ENCODE data around the gene HS3ST4.
"Not testable (repeated sequence)": the region's sequence is repeated elsewhere in the genome, so short reads cannot be mapped to it uniquely, and the experiment has no call there.

Gene HS3ST4

DNA sequence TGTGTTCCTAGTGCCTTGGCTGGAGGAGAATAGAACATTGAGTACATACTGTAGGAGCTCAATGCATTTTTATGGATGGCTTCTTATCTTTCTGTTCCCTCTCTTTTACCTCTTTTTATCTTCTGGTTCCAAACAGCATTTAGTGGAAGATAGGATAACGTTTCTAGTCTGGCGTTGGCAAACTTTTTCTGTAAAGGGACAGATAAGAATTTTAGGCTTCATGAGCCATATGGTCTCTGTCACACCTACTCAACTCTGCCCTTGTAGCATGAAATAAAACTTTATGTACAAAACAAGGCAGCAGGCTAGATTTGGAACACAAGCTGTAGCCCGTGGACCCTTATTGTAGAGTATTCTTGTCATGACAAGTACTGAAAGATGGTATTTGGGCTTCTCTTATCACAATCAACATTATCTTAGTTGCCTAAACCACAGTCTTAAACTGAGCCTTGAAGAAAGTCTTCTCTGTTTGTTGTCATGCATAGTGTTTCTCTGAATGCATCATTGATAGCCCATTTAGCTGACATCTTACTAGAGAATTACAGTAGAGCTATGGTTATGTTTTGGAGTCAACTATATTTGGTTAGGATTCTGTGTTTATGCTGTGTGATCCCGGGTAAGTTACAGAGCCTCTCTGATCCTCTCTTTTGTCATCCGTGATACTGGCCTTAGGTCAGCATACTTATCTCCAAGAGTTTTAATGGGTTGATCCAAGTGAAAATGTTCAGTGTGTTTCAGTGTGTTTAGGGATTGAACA is 80.2 kb downstream of the HS3ST4 start:
- peaks cover 9% of the 10 kb centered on the region for H3K27me3 Mint-ChIP-seq
- no peaks in the 10 kb centered on the region for H3K4me1 Mint-ChIP-seq
- no peaks in the 10 kb centered on the region for H3K36me3 Mint-ChIP-seq
- peaks cover 4% of the 10 kb centered on the region for H3K9me3 Mint-ChIP-seq
- H3K4me3 Mint-ChIP-seq = no peak overlapping the region
- H3K27ac Mint-ChIP-seq = no peak overlapping the region

GRCh38 chr16:25776214-25776613 is 84.5 kb downstream of the HS3ST4 start:
- H3K9me3 Mint-ChIP-seq, H3K36me3 Mint-ChIP-seq, H3K4me1 Mint-ChIP-seq, H3K4me3 Mint-ChIP-seq, H3K27ac Mint-ChIP-seq: not testable (repeated sequence)
- H3K27me3 Mint-ChIP-seq = peaks cover 14% of the 10 kb centered on the region

GRCh38 chr16:25783226-25783625 is 91.5 kb downstream of the HS3ST4 start:
- Mint-ChIP-seq H3K27me3 (peaks cover 9% of the 10 kb centered on the region), H3K36me3 (no peaks in the 10 kb centered on the region), H3K27ac (no peak overlapping the region), H3K9me3 (peaks cover 3% of the 10 kb centered on the region), H3K4me3 (no peak overlapping the region), H3K4me1 (no peaks in the 10 kb centered on the region)

DNA sequence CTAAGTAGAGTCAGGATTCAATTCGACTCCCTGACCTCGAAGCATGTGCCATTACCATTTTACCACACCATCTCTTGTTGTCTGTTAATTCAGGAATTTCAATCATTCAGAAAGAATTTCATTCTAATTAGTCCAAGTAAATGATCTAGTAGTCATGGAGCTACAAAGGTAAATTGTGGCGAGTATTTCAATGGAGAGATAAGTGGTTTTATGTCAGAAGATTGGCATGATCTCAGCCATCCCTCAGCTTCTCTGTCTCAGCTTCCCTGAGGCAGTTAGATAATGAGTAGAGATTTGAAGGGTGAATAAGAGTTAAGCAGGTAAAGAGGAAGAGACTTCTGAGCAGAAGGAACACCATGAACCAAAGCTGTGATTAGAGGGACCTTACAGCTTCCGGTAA is 93.6 kb downstream of the HS3ST4 start:
- Mint-ChIP-seq H3K27me3 (peaks cover 4% of the 10 kb centered on the region), H3K36me3 (no peaks in the 10 kb centered on the region)

GRCh38 chr16:25786748-25787147 is 95.0 kb downstream of the HS3ST4 start:
- Mint-ChIP-seq H3K27ac (no peak overlapping the region), H3K9me3 (peaks cover 3% of the 10 kb centered on the region), H3K27me3 (peaks cover 4% of the 10 kb centered on the region), H3K36me3 (no peaks in the 10 kb centered on the region), H3K4me3 (no peak overlapping the region), H3K4me1 (no peaks in the 10 kb centered on the region)

More for the DNA sequence above, 93.6 kb downstream of the HS3ST4 start:
- Mint-ChIP-seq H3K4me3 (no peak overlapping the region), H3K27ac (no peak overlapping the region), H3K4me1 (no peaks in the 10 kb centered on the region), H3K9me3 (peaks cover 3% of the 10 kb centered on the region)

GRCh38 chr16:25788637-25789036 is 96.9 kb downstream of the HS3ST4 start:
- H3K27ac Mint-ChIP-seq = no peak overlapping the region
- H3K36me3 Mint-ChIP-seq = no peaks in the 10 kb centered on the region
- no peak overlapping the region for H3K4me3 Mint-ChIP-seq
- peaks cover 3% of the 10 kb centered on the region for H3K9me3 Mint-ChIP-seq
- H3K4me1 Mint-ChIP-seq = no peaks in the 10 kb centered on the region
- H3K27me3 Mint-ChIP-seq = peaks cover 4% of the 10 kb centered on the region

DNA sequence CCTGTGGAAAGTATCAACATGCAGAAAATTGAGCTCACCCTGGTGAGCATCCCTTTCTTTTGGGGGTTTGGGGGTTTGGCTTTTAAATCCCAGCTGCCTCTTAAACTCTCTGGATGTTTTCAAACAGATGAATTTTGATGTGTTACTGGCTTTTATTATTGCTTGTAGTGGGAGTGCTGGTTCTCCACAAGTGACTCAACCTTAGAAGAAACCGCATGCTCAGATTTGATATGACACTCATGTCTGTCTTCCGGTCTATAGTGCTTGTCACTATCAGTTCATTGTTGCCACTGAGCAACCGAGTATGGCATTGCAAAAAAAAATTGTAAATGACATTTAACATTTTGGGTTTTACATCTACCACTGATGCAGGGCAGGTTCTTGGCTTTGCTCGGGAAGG is 104.5 kb downstream of the HS3ST4 start:
- no peaks in the 10 kb centered on the region for H3K36me3 Mint-ChIP-seq
- peaks cover 6% of the 10 kb centered on the region for H3K9me3 Mint-ChIP-seq
- H3K27ac Mint-ChIP-seq = no peak overlapping the region
- peaks cover 19% of the 10 kb centered on the region for H3K27me3 Mint-ChIP-seq
- H3K4me3 Mint-ChIP-seq = no peak overlapping the region
- no peaks in the 10 kb centered on the region for H3K4me1 Mint-ChIP-seq

GRCh38 chr16:25798065-25798464 is 106.3 kb downstream of the HS3ST4 start:
- Mint-ChIP-seq H3K27me3 (peaks cover 19% of the 10 kb centered on the region), H3K4me3 (no peak overlapping the region), H3K36me3 (no peaks in the 10 kb centered on the region), H3K27ac (no peak overlapping the region), H3K4me1 (no peaks in the 10 kb centered on the region), H3K9me3 (peaks cover 6% of the 10 kb centered on the region)

DNA sequence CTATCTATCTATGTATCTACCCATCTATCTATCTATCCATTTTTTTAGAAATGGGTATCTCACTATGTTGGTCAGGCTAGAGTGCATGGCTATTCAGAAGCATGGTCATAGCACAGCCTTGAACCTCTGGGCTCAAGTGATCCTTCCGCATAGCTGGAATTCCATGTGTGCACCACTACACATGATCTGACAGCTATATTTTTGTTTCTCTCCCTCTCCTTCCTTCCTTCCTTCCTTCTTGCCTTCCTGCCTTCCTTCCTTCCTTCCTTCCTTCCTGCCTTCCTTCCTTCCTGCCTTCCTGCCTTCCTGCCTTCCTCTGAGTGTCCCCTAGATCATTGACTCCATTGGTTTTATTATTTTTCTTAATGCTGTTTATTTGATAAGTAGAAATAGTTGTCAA is 108.1 kb downstream of the HS3ST4 start:
- no peak overlapping the region for H3K4me3 Mint-ChIP-seq
- H3K4me1 Mint-ChIP-seq = no peaks in the 10 kb centered on the region
- H3K9me3 Mint-ChIP-seq = peaks cover 6% of the 10 kb centered on the region
- peaks cover 13% of the 10 kb centered on the region for H3K27me3 Mint-ChIP-seq
- no peaks in the 10 kb centered on the region for H3K36me3 Mint-ChIP-seq
- H3K27ac Mint-ChIP-seq = no peak overlapping the region

- Mint-ChIP-seq H3K27ac (no peak overlapping the region), H3K36me3 (no peaks in the 10 kb centered on the region), H3K4me1 (no peaks in the 10 kb centered on the region), H3K9me3 (no peaks in the 10 kb centered on the region), H3K27me3 (peaks cover 19% of the 10 kb centered on the region), H3K4me3 (no peak overlapping the region)
Observed at GRCh38 chr16:25812215-25812614, 120.5 kb downstream of the HS3ST4 start.

GRCh38 chr16:25817295-25817694 is 125.5 kb downstream of the HS3ST4 start:
- H3K4me1 Mint-ChIP-seq = no peaks in the 10 kb centered on the region
- H3K36me3 Mint-ChIP-seq = no peaks in the 10 kb centered on the region
- peaks cover 9% of the 10 kb centered on the region for H3K27me3 Mint-ChIP-seq
- no peak overlapping the region for H3K4me3 Mint-ChIP-seq
- no peak overlapping the region for H3K27ac Mint-ChIP-seq
- H3K9me3 Mint-ChIP-seq = no peaks in the 10 kb centered on the region

DNA sequence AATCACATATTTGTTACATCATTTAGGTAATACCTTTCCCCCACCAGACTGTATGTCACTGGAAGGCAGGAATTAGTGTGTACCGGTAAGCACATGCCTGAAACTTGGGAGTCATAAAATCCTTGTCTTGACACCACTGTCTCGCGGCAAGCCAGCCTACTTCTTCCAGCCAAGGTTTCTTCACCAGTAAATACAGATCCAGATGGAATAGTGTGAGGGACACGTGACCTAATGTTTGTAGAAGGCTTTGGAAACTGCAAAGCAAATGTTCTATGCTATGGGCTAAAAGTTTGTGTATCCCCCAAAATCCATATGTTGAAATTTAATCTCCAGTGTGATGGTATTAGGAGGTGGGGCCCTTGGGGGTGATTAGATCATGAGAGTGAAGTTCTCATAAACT is 126.1 kb downstream of the HS3ST4 start:
- Mint-ChIP-seq H3K4me3 (no peak overlapping the region), H3K36me3 (no peaks in the 10 kb centered on the region), H3K27me3 (peaks cover 9% of the 10 kb centered on the region), H3K9me3 (no peaks in the 10 kb centered on the region), H3K4me1 (no peaks in the 10 kb centered on the region), H3K27ac (no peak overlapping the region)

DNA sequence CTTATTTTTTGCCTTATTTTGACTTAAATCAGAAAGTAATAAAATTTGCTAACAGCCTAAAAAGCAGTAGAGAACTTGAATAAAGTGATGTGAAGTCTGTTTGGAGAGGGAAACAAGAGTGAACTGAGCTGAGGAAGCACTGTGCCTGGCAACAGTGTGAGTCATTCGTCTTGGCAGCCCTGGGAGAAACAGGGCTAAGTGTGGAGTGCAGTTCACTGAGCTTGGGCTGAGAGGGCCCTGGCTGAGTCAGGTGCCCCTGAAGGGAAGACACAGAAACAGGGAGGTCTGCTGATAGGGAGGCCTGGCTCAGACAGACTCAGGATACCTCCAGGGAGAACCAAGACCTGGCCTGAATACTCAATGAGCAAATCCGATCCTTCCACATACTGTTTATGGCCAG is 132.1 kb downstream of the HS3ST4 start:
- Mint-ChIP-seq H3K36me3 (no peaks in the 10 kb centered on the region), H3K4me1 (no peaks in the 10 kb centered on the region), H3K27me3 (peaks cover 8% of the 10 kb centered on the region), H3K9me3 (no peaks in the 10 kb centered on the region), H3K27ac (no peak overlapping the region), H3K4me3 (no peak overlapping the region)

DNA sequence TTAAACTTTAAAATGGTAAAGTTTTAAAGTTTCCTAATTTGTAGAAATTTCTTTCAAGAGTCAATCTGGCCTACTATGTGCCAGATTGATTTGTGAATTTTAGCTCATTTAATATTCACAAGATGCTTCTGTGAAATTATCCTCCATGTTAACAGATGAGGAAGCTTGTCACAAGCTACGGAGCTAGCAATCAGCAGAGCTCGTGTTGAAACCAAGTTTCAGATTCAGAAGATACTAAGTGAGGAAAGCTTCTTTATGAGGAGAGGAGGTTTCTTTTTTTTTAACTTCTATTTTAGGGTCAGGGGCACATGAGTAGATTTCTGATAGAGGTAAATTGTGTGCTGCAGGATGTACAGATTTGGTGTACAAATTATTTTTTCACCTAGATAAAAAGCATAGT is 135.9 kb downstream of the HS3ST4 start:
- no peaks in the 10 kb centered on the region for H3K9me3 Mint-ChIP-seq
- H3K27me3 Mint-ChIP-seq = peaks cover 12% of the 10 kb centered on the region
- H3K27ac Mint-ChIP-seq = no peak overlapping the region
- H3K4me1 Mint-ChIP-seq = no peaks in the 10 kb centered on the region
- H3K36me3 Mint-ChIP-seq = no peaks in the 10 kb centered on the region
- no peak overlapping the region for H3K4me3 Mint-ChIP-seq

DNA sequence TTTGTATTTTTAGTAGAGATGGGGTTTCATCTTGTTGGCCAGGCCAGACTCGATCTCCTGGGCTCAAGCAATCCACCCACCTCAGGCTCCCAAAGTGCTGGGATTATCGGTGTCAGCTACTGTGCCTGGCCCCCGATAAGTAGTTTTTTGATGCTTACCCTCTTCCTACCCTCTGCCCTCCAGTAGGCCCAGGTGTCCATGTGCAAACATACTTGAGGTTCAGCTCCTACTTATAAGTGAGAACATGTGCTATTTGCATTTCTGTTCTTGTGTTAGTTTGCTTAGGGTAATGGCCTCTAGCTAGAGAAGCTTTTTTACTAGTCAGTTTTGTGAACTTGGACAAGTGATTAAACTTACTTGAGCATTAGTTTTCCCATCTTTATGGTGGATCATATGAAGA is 136.8 kb downstream of the HS3ST4 start:
- Mint-ChIP-seq H3K4me1 (no peaks in the 10 kb centered on the region), H3K9me3 (no peaks in the 10 kb centered on the region), H3K36me3 (no peaks in the 10 kb centered on the region), H3K27me3 (peaks cover 12% of the 10 kb centered on the region), H3K4me3 (no peak overlapping the region), H3K27ac (no peak overlapping the region)

GRCh38 chr16:25832291-25832690 is 140.5 kb downstream of the HS3ST4 start:
- Mint-ChIP-seq H3K36me3 (no peaks in the 10 kb centered on the region), H3K4me1 (no peaks in the 10 kb centered on the region), H3K27ac (no peak overlapping the region), H3K4me3 (no peak overlapping the region), H3K9me3 (no peaks in the 10 kb centered on the region), H3K27me3 (peaks cover 6% of the 10 kb centered on the region)

DNA sequence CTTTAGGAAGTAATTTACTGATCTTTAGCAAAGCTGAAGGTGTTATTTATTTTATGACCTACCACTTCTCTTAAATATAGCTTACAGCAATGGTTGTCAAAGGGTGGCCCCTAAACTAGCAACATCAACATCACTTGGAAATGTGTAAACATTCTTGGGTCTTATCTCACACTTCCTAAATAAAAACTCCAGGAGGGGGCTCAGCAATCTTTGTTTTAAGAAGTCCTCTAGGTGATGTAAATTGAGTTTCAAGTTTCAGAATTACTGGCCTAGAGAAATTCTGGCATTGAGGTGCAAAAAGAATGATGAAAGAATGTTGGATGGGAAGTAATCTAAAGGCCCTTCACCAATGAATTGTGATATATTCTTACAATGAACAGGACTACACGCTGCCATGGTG is 142.3 kb downstream of the HS3ST4 start:
- Mint-ChIP-seq H3K9me3 (no peaks in the 10 kb centered on the region), H3K4me3 (no peak overlapping the region), H3K27me3 (peaks cover 11% of the 10 kb centered on the region), H3K27ac (no peak overlapping the region), H3K36me3 (no peaks in the 10 kb centered on the region), H3K4me1 (no peaks in the 10 kb centered on the region)

Measured in activated naive CD4-positive, alpha-beta T cell treated with anti-CD3 and anti-CD28 coated beads, Interleukin-2, amount 50 U/mL, for 24 hours (primary cell).